A673 (cell line): ENCODE data around the gene DEXI. TPM values are rescaled to one million over a fixed set of nuclear protein-coding genes. Genes with fewer than 3 reads are reported as not detected.
A peak's percentile ranks its signal among the peaks of the same experiment; 100 is the strongest.

ENCODE experiments used
- BruUV-seq: library from RNA; stranded (reverse); fragments of 400-500 nt; replicated peaks from 2 replicates; lab custom pipeline; 2021; lab: Mats Ljungman, UMichigan
- CTCF ChIA-PET: fragments of 300-600 bp; sonication (Branson Sonifier 250); formaldehyde crosslinking; loops from one replicate; lab custom pipeline; 2022; ENCODE audit warnings: antibody characterized with exemption; lab: Charles Lee
- POLR2A ChIA-PET: fragments of 300-600 bp; sonication (Branson Sonifier 250); formaldehyde crosslinking; loops from one replicate; lab custom pipeline; 2022; ENCODE audit warnings: antibody characterized with exemption; ENCODE audit not compliant: low non-redundant PET; lab: Charles Lee
- DNase-seq: peaks from one replicate; pipeline ENCODE4 v3.0.0-alpha.2; 2015; ENCODE audit warnings: low spot score
- H3K27ac ChIP-seq: fragments of 200-600 bp; sonication (generic); 2 replicates; pipeline ENCODE4 v1.5.1; 2016; ENCODE audit warnings: mixed run types, low read depth, mild to moderate bottlenecking, mixed read lengths, antibody characterized with exemption, low read length; ENCODE audit not compliant: poor library complexity, severe bottlenecking
- H3K27me3 ChIP-seq: fragments of 200-600 bp; sonication (generic); replicated peaks from 2 replicates; pipeline ENCODE4 v1.6.1; 2017; ENCODE audit warnings: mixed run types, low read depth, mild to moderate bottlenecking, mixed read lengths, antibody characterized with exemption, low read length; ENCODE audit not compliant: insufficient read depth, poor library complexity
- H3K36me3 ChIP-seq: fragments of 200-600 bp; sonication (generic); 2 replicates; pipeline ENCODE4 v1.6.1; 2016; ENCODE audit warnings: mixed run types, mild to moderate bottlenecking, mixed read lengths, antibody characterized with exemption, low read length; ENCODE audit not compliant: insufficient read depth, poor library complexity, severe bottlenecking
- H3K4me1 ChIP-seq: fragments of 200-600 bp; sonication (generic); 2 replicates; pipeline ENCODE4 v1.6.1; 2017; ENCODE audit warnings: mixed run types, mild to moderate bottlenecking, mixed read lengths, antibody characterized with exemption, low read length; ENCODE audit not compliant: insufficient read depth, poor library complexity, severe bottlenecking
- H3K4me3 ChIP-seq: fragments of 200-600 bp; sonication (generic); 2 replicates; pipeline ENCODE4 v1.5.1; 2016; ENCODE audit warnings: low read depth, mixed run types, mild to moderate bottlenecking, mixed read lengths, low read length; ENCODE audit not compliant: poor library complexity, severe bottlenecking
- H3K9me3 ChIP-seq: fragments of 200-600 bp; sonication (generic); 2 replicates; pipeline ENCODE4 v1.6.1; 2016; ENCODE audit warnings: mixed run types, low read depth, mild to moderate bottlenecking, mixed read lengths, antibody characterized with exemption, low read length; ENCODE audit not compliant: poor library complexity, severe bottlenecking
- CTCF ChIP-seq: fragments of 300-800, 200-600 bp; sonication (generic); conservative IDR thresholded peaks from 2 replicates; pipeline ENCODE4 v1.5.1; 2017; ENCODE audit warnings: low read depth, mild to moderate bottlenecking, antibody characterized with exemption, low read length, moderate library complexity, mixed read lengths
- EZH2 ChIP-seq: fragments of 200-600 bp; sonication (generic); IDR thresholded peaks from 2 replicates; pipeline ENCODE4 v1.6.1; 2017; ENCODE audit warnings: borderline replicate concordance, low read depth, mild to moderate bottlenecking, mixed read lengths, antibody characterized with exemption, low read length; ENCODE audit not compliant: poor library complexity, severe bottlenecking
- intact Hi-C: fragments of 100-400 bp; cut with micrococcal nuclease; formaldehyde crosslinking; loops from one replicate; pipeline ENCODE4 v1.10.0; 2022; ENCODE audit not compliant: unreplicated experiment
- total RNA-seq: library from RNA; stranded (reverse); gene quantifications from 2 replicates; pipeline ENCODE4 v1.2.3, GENCODE V29; 2021

Gene DEXI
- total RNA-seq, 1 experiment from 2014 or later = 30.7 TPM

- Histone ChIP-seq H3K36me3 (no peaks in the 10 kb centered on the region), H3K27ac (no peak overlapping the region), H3K4me1 (no peaks in the 10 kb centered on the region), H3K9me3 (no peaks in the 10 kb centered on the region), H3K4me3 (no peak overlapping the region), H3K27me3 (peaks cover 5% of the 10 kb centered on the region)
- ChIA-PET CTCF (no interaction called here), POLR2A (no interaction called here)
- intact Hi-C loops = no loop called here
- BruUV-seq = no TSS peak
- TF ChIP-seq CTCF (no peak), EZH2 (no peak)
- DNase-seq = no peak
These were observed 46.1 kb downstream of the DEXI start for GRCh38 chr16:10896165-10896564.

- ChIA-PET CTCF (no interaction called here), POLR2A (no interaction called here)
- no peak for TF ChIP-seq EZH2
- TF ChIP-seq CTCF = no peak
- DNase-seq = peak; percentile 62
- no peaks in the 10 kb centered on the region for H3K9me3 ChIP-seq
- no peak overlapping the region for H3K4me3 ChIP-seq
- no peaks in the 10 kb centered on the region for H3K36me3 ChIP-seq
- intact Hi-C loops = no loop called here
- H3K27ac ChIP-seq = no peak overlapping the region
- BruUV-seq = no TSS peak
- H3K27me3 ChIP-seq = peaks cover 5% of the 10 kb centered on the region
- H3K4me1 ChIP-seq = no peaks in the 10 kb centered on the region
These were observed 47.0 kb downstream of the DEXI start for GRCh38 chr16:10895053-10895946.

GRCh38 chr16:10892782-10893318 is 49.4 kb downstream of the DEXI start:
- no peaks in the 10 kb centered on the region for H3K9me3 ChIP-seq
- no peaks in the 10 kb centered on the region for H3K36me3 ChIP-seq
- no peak overlapping the region for H3K27ac ChIP-seq
- ChIA-PET POLR2A (no interaction called here), CTCF (no interaction called here)
- peaks cover 5% of the 10 kb centered on the region for H3K27me3 ChIP-seq
- no peaks in the 10 kb centered on the region for H3K4me1 ChIP-seq
- BruUV-seq = no TSS peak
- no peak for DNase-seq
- H3K4me3 ChIP-seq = no peak overlapping the region
- TF ChIP-seq EZH2 (no peak), CTCF (no peak)
- intact Hi-C loops = no loop called here
